WI38 (cell line): ENCODE results near the gene KRT9.
"Not testable (repeated sequence)": the region's sequence is repeated elsewhere in the genome, so short reads cannot be mapped to it uniquely, and the experiment has no call there.

Experiments used
- H3K4me3 ChIP-seq: 2 replicates; pipeline ENCODE4 v1.5.1; 2011; ENCODE audit warnings: low read depth, mild to moderate bottlenecking, control low read depth, low read length
- TF ChIP-seq, protein P1 (sequence below): IDR thresholded peaks from 2 replicates; pipeline ENCODE4 v1.5.1; 2012; ENCODE audit warnings: low read depth, mild to moderate bottlenecking, control low read depth, low read length

KRT9 gene, protein sequence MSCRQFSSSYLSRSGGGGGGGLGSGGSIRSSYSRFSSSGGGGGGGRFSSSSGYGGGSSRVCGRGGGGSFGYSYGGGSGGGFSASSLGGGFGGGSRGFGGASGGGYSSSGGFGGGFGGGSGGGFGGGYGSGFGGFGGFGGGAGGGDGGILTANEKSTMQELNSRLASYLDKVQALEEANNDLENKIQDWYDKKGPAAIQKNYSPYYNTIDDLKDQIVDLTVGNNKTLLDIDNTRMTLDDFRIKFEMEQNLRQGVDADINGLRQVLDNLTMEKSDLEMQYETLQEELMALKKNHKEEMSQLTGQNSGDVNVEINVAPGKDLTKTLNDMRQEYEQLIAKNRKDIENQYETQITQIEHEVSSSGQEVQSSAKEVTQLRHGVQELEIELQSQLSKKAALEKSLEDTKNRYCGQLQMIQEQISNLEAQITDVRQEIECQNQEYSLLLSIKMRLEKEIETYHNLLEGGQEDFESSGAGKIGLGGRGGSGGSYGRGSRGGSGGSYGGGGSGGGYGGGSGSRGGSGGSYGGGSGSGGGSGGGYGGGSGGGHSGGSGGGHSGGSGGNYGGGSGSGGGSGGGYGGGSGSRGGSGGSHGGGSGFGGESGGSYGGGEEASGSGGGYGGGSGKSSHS

DNA sequence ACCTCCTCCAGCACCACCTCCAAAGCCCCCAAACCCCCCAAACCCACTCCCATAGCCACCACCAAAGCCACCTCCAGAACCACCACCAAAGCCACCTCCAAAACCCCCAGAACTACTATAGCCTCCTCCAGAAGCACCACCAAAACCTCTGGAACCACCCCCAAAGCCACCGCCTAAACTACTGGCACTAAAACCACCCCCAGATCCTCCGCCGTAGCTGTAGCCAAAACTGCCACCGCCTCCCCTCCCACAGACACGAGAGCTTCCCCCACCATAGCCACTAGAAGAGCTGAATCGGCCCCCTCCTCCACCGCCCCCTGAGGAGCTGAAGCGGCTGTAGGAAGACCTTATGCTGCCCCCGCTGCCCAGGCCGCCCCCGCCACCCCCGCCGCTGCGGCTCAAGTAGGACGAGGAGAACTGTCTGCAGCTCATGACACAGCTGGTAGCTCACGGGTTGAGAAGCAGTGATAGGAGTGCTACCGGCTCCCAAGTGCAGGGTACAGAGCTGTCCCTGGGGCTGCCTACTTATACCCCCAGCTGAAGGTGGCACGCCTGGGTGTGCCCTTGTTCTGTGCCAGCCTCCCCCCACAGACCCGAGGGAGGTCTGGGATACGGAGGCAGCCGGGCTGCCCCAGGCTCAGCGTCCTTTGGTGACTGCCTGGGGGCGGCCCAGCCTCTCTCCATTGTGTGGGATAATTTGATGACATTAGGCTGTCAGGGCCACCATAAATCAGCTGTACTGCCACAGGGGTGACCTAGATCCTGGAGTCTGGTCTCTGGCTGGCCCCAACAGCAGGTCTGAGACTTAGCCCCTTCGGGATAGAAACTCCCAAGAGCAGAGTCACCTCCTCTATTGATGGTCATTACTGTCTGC is at the start of gene KRT9:
Gene KRT9, minus strand, starts transcription at position 499 of the 874 bp plus-strand sequence. Its CDS starts 67 bp downstream, at position 432.
- TF ChIP-seq, protein P1, sequence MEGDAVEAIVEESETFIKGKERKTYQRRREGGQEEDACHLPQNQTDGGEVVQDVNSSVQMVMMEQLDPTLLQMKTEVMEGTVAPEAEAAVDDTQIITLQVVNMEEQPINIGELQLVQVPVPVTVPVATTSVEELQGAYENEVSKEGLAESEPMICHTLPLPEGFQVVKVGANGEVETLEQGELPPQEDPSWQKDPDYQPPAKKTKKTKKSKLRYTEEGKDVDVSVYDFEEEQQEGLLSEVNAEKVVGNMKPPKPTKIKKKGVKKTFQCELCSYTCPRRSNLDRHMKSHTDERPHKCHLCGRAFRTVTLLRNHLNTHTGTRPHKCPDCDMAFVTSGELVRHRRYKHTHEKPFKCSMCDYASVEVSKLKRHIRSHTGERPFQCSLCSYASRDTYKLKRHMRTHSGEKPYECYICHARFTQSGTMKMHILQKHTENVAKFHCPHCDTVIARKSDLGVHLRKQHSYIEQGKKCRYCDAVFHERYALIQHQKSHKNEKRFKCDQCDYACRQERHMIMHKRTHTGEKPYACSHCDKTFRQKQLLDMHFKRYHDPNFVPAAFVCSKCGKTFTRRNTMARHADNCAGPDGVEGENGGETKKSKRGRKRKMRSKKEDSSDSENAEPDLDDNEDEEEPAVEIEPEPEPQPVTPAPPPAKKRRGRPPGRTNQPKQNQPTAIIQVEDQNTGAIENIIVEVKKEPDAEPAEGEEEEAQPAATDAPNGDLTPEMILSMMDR, result no peak
- no peak within 1 kb of the TSS for H3K4me3 ChIP-seq

DNA sequence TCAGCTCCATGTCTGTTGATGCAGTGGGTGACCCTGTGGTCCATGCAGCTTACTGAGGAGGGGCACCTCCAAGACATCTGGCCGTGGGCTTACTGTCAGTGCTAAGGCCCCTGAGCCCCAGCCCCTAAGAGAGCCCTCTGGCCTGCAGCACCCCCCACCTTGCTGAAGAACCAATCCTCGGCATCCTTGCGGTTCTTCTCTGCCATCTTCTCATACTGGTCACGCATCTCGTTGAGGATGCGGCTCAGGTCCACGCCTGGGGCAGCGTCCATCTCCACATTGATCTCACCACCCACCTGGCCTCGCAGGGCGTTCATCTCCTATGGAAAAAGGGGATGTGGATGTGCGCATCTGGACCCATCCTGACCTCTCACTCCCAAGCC is 49.6 kb upstream of the KRT9 start:
- H3K4me3 ChIP-seq, result not testable (repeated sequence)

DNA sequence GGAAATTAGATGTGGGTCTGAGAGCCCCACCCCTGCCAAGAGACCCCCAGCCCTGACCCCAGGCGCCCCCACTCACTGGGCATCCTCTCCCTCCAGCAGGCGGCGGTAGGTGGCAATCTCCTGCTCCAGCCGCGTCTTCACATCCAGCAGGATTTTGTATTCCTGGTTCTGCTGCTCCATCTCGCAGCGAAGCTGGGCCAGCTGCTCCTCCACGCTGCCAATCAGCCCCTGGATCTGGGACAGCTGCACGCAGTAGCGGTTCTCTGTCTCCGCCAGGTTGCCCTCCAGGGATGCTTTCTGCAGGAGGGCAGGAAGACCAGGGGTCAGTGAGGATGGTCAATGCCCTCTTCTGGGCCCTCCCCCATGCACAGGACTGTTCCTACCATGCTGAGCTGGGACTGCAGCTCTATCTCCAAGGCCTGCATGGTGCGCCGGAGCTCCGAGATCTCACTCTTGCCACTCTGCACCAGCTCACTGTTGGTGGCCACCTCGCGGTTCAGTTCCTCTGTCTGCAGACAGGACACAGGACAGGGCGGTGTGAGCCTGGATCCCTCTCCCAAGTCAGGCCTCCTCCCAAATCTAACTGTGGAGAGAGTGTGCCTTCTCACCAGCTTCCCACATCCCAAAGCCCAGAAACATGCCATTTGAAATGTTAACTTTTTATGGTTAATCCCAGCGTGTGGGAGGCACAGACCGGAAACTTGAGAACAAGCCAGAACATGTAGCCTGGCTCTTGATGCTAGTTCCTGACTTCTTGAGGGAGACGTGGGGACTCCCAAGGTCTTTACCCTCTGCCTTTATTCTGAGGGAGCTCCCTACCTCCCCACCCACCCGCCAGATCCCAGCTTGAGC is 49.0 kb upstream of the KRT9 start:
- no peak overlapping the region for H3K4me3 ChIP-seq
- TF ChIP-seq, protein P1, result no peak

DNA sequence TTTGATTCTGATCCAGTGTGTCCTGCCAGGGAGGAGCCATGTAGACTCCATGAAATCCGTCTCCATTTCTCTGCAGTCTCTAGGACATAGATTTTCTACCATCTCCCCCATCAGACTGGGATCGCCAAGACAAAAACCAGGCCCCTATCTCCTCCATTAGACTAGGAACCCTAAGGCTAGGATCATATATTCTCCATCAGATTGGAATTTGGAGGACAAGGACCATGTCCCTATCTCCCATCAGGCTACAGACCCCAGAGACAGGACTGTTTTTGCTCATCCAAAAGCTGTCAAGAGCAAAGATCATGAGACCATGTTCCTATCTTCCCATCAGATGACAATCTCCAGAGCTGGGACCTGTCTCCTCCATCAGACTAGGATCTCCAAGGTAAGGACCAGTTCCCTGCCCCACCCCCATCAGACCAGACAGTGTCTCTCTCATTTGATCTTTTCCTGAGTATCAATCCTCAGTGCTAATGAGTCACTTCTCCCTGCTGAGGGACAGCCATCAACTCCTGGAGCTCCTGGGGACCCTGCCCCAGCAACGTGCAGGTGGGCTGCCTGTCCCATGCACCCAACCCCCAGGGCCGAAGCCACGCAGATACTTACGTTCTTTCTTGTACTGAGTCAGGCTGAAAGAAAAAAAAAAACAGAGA is 48.2 kb upstream of the KRT9 start:
- H3K4me3 ChIP-seq, result not testable (repeated sequence)

DNA sequence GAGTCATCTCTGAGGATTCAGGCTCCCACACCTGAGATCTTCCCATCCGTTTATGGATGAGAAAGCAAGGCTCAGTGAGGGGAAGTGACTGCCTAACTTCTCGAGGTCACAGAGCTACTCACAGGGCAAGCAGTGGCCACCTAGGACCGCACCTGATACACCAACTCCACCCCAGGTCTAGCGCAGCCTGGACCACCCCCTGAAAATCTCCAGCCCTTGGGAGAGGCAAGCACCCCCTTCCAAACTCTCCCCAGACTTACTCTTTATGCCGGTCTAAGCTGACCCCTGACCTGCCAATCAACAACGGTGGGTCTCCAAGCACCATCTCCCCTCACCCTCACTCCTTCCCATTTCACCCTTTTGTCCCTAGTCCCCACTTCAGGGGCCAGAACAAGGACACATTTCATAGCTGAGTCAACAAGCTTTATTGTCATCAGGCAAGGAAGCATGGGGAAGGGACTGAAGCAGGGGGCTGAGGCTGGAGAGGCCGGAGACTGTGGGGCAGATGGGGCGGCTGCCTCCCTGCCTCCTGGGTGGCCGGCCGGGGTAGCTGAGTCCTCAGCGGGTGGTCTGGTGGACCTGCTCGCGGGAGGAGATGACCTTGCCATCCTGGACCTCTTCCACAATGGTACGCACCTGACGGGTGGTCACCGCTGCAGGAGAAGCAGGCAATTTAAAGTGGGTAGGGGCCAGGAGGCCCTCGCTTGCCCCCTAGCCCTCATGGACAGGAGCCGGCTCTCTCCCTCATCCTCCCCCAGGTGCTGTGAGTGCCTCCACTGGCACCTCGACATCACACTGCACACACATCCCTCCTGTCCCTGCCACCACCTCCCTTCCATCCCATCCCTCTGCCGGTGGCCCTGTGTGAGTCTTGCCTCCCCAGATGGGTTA is 47.4 kb upstream of the KRT9 start:
- TF ChIP-seq, protein P1, result no peak
- H3K4me3 ChIP-seq, result no peak overlapping the region

DNA sequence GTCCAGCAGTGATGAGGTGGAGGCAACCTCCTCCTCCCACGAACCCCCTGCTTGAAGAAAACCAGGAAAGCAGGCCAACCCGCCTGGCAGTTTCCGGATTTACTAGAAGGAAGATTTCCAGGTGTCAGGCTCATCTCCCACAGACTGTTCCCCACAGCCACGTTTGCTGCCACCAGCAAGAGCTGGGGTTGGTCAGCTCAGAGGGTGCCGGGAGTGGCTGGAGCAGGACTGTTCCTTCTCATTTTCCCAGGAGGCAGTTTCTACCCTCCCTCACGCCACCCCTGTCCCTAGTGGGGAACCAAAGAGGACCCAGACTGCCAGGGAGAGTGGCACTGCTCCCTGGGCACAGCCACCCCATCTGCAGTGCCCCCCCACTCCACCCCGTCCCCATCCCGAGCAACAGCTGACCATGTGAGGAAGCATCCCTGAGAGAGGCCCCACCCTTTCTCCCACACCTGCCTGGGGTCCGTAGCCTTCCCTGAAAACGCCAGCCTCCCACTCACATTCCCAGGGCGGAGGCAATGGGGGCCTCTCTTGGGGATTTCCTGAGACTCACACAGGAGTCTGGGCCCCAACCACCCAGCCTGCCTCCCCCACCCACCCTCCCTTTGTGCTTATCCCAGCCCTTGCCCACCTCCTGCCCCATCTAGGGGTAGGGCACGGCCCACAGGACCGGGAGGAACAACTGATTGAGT is 46.6 kb upstream of the KRT9 start:
- H3K4me3 ChIP-seq, result no peak overlapping the region
- TF ChIP-seq, protein P1, result no peak

DNA sequence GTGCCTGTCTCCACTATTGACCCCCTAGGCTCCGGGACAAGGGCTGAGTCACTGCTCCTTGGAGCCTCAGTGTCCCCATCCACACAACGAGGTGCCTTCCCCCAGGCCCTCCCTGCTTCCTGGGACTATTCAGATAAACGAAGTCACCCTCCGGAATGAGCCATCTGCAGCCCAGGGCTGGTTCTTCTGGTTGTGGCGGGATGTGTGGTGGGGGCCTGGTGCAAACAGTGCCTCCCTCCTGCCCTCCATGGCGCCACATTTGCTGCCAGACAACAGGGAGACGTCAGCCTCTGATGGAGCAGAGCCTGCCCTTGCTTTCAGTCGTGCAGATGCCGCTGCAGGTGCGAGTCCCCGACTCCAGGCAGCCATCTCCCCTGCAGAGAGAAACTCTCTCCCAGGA is 45.8 kb upstream of the KRT9 start:
- TF ChIP-seq, protein P1, result no peak
- no peak overlapping the region for H3K4me3 ChIP-seq
